Loucy (cell line): ENCODE measurements around the gene PIK3C3.

Experiments
- CTCF ChIP-seq: fragments of 200-600 bp; sonication (generic); conservative IDR thresholded peaks from 2 replicates; pipeline ENCODE4 v1.5.1; 2014; ENCODE audit warnings: mild to moderate bottlenecking, antibody characterized with exemption, low read length
- EZH2phosphoT487 ChIP-seq: fragments of 200-600 bp; IDR thresholded peaks from 2 replicates; pipeline ENCODE4 v1.6.1; 2018; ENCODE audit warnings: antibody characterized with exemption, mild to moderate bottlenecking, moderate library complexity, borderline replicate concordance

GRCh38 chr18:42092848-42093247 lies 137.8 kb downstream of the PIK3C3 start:
- TF ChIP-seq EZH2phosphoT487 (no peak), CTCF (no peak)
